ENCODE results near the gene GLT6D1.

GLT6D1 gene

GRCh38 chr9:135620558-135620957 lies 18.8 kb downstream of the GLT6D1 start:
- FAIRE-seq = no peak

GRCh38 chr9:135619599-135619886 lies 19.8 kb downstream of the GLT6D1 start:
- no peak for FAIRE-seq

GRCh38 chr9:135618866-135619598 lies 20.3 kb downstream of the GLT6D1 start:
- FAIRE-seq = no peak

- no peak for FAIRE-seq
These were observed 21.3 kb downstream of the GLT6D1 start for GRCh38 chr9:135617991-135618411.

- FAIRE-seq = no peak
These were observed 21.8 kb downstream of the GLT6D1 start for GRCh38 chr9:135617538-135617900.

- FAIRE-seq = no peak
These were observed 22.5 kb downstream of the GLT6D1 start for GRCh38 chr9:135616619-135617537.

GRCh38 chr9:135615666-135616618 lies 23.4 kb downstream of the GLT6D1 start:
- no peak for FAIRE-seq

- FAIRE-seq = no peak
These were observed 24.3 kb downstream of the GLT6D1 start for GRCh38 chr9:135614821-135615665.

- FAIRE-seq = no peak
These were observed 25.2 kb downstream of the GLT6D1 start for GRCh38 chr9:135613946-135614805.

- no peak for FAIRE-seq
These were observed 26.1 kb downstream of the GLT6D1 start for GRCh38 chr9:135612981-135613910.

GRCh38 chr9:135612437-135612836 lies 26.9 kb downstream of the GLT6D1 start:
- no peak for FAIRE-seq

- FAIRE-seq = no peak
These were observed 27.5 kb downstream of the GLT6D1 start for GRCh38 chr9:135611875-135612209.

GRCh38 chr9:135611142-135611874 lies 28.0 kb downstream of the GLT6D1 start:
- FAIRE-seq = no peak

GRCh38 chr9:135610290-135611141 lies 28.8 kb downstream of the GLT6D1 start:
- FAIRE-seq = no peak

- FAIRE-seq = no peak
These were observed 29.9 kb downstream of the GLT6D1 start for GRCh38 chr9:135609366-135609955.

GRCh38 chr9:135608999-135609317 lies 30.4 kb downstream of the GLT6D1 start:
- FAIRE-seq = no peak

- FAIRE-seq = no peak
These were observed 30.9 kb downstream of the GLT6D1 start for GRCh38 chr9:135608294-135608998.

All from islet of Langerhans (tissue), 1 donor.